GM18508 (cell line): ENCODE results near the gene ADGRG1.

Source experiments
- ATAC-seq: cut with Tn5 transposase; IDR thresholded peaks from one replicate; pipeline ENCODE4 v1.9.1; 2021; ENCODE audit warnings: moderate number of reproducible peaks; ENCODE audit not compliant: insufficient read depth, unreplicated experiment

The ADGRG1 gene

GRCh38 chr16:57633383-57634064 is 5.1 kb downstream of the ADGRG1 start:
- ATAC-seq, result no peak

GRCh38 chr16:57634171-57634570 is 5.7 kb downstream of the ADGRG1 start:
- ATAC-seq, result no peak

- ATAC-seq, result no peak
These were observed 7.1 kb downstream of the ADGRG1 start for GRCh38 chr16:57635266-57636097.

GRCh38 chr16:57636184-57636583 is 7.8 kb downstream of the ADGRG1 start:
- no peak for ATAC-seq

GRCh38 chr16:57637020-57637419 is 8.6 kb downstream of the ADGRG1 start:
- no peak for ATAC-seq

- no peak for ATAC-seq
These were observed 9.0 kb downstream of the ADGRG1 start for GRCh38 chr16:57637424-57637823.

GRCh38 chr16:57637965-57638364 is 9.5 kb downstream of the ADGRG1 start:
- ATAC-seq, result no peak

- ATAC-seq, result no peak
These were observed 10.0 kb downstream of the ADGRG1 start for GRCh38 chr16:57638381-57638780.

GRCh38 chr16:57639172-57639887 is 10.9 kb downstream of the ADGRG1 start:
- no peak for ATAC-seq

GRCh38 chr16:57640185-57640584 is 11.8 kb downstream of the ADGRG1 start:
- ATAC-seq, result no peak

GRCh38 chr16:57640612-57641011 is 12.2 kb downstream of the ADGRG1 start:
- no peak for ATAC-seq

- no peak for ATAC-seq
These were observed 14.0 kb downstream of the ADGRG1 start for GRCh38 chr16:57642160-57643135.

GRCh38 chr16:57643147-57643874 is 14.9 kb downstream of the ADGRG1 start:
- ATAC-seq, result no peak

GRCh38 chr16:57643910-57644309 is 15.5 kb downstream of the ADGRG1 start:
- no peak for ATAC-seq

GRCh38 chr16:57644383-57645014 is 16.1 kb downstream of the ADGRG1 start:
- ATAC-seq, result no peak

- no peak for ATAC-seq
These were observed 16.7 kb downstream of the ADGRG1 start for GRCh38 chr16:57645169-57645568.

- ATAC-seq, result no peak
These were observed 17.4 kb downstream of the ADGRG1 start for GRCh38 chr16:57645691-57646387.

GRCh38 chr16:57646388-57647039 is 18.1 kb downstream of the ADGRG1 start:
- no peak for ATAC-seq
